Aorta (tissue), 5 donors: ENCODE data around the gene WASF3. TPM values are rescaled to one million over a fixed set of nuclear protein-coding genes. Genes with fewer than 3 reads are reported as not detected.
A peak's percentile ranks its signal among the peaks of the same experiment; 100 is the strongest.

Experiments
- ATAC-seq: fragments of 200-7000 bp; cut with Tn5 transposase; one replicate; pipeline ENCODE4 v1.9.1; 2022; ENCODE audit warnings: moderate library complexity; ENCODE audit not compliant: low FRiP score
- DNase-seq, 2 donors: peaks; one replicate each; pipeline ENCODE4 v3.0.0-alpha.2; 2020
- H3K27ac ChIP-seq, 2 donors: one replicate each; pipeline ENCODE4 v1.5.1; 2013; ENCODE audit warnings: low read length in 2 of 2, mild to moderate bottlenecking in 2 of 2, moderate library complexity in 2 of 2, control low read depth in 1 of 2, inconsistent platforms in 1 of 2, low read depth in 1 of 2
- H3K27me3 ChIP-seq, 2 donors: one replicate each; pipeline ENCODE4 v1.6.1; 2013; ENCODE audit warnings: control low read depth in 1 of 2, low read length in 1 of 2, mild to moderate bottlenecking in 1 of 2, moderate library complexity in 1 of 2; ENCODE audit not compliant: insufficient read depth in 2 of 2, control insufficient read depth in 1 of 2
- H3K36me3 ChIP-seq, 2 donors: one replicate each; pipeline ENCODE4 v1.6.1; 2013; ENCODE audit warnings: control low read depth in 1 of 2, low read length in 1 of 2, mild to moderate bottlenecking in 1 of 2; ENCODE audit not compliant: insufficient read depth in 2 of 2, control insufficient read depth in 1 of 2
- H3K4me1 ChIP-seq, 2 donors: one replicate each; pipeline ENCODE4 v1.6.1; 2013; ENCODE audit warnings: low read length in 2 of 2, control low read depth in 1 of 2, mild to moderate bottlenecking in 1 of 2, moderate library complexity in 1 of 2; ENCODE audit not compliant: insufficient read depth in 2 of 2, control insufficient read depth in 1 of 2
- H3K4me3 ChIP-seq, 2 donors: one replicate each; pipeline ENCODE4 v1.5.1; 2013; ENCODE audit warnings: low read length in 2 of 2, control low read depth in 1 of 2, mild to moderate bottlenecking in 1 of 2
- H3K9me3 ChIP-seq: one replicate; pipeline ENCODE4 v1.6.1; 2013; ENCODE audit warnings: mild to moderate bottlenecking, low read length; ENCODE audit not compliant: control insufficient read depth
- WGBS, 2 donors: extraction: QIAGEN DNeasy Blood & Tissue Kit; methylation state at CpG; one replicate each; pipeline ENCODE4 v1.1.7; 2013; 5-methylcytosine and 5-hydroxymethylcytosine counted together
- intact Hi-C, 2 donors: fragments of 100-400 bp; cut with DNase I; formaldehyde crosslinking; loops; one replicate each; pipeline versions ENCODE4 v1.14.2 to v1.15.0; 2022
- long read RNA-seq, 2 donors: library from polyadenylated mRNA; unstranded; transcript quantifications; one replicate each; pipeline ENCODE4 v2.0.0, GENCODE V29; 2020 to 2021
- polyA plus RNA-seq, 2 donors: library from polyadenylated mRNA; stranded (reverse); fragments of 200-250 nt; gene quantifications; one replicate each; pipeline ENCODE4 v1.2.3, GENCODE V29; 2013
- total RNA-seq, 2 donors: library from RNA; stranded (reverse); fragmentation: NEBNext Ultra II Directional; extraction: Animal tissue kit (Norgen Biotek cat#: 25700); gene quantifications; one replicate each; pipeline ENCODE4 v1.2.1, GENCODE V29; 2021
- donor health status: healthy with polysubstance abuse.
- donor health status: Bipolar disorder and iron deficiency.
- donor health status: DM: no; HTN: no; CAD: no.
- donor health status: DM: no; HTN: no; CAD: no.
- donor health status: DM: yes; HTN: yes; CAD: no.

WASF3 gene
- 10 to 100 TPM; 24.9 to 27.1 TPM for total RNA-seq
- 10 to 100 TPM in 1 of 2 donors, 1 to 10 TPM in 1; 5.4 to 10.3 TPM for polyA plus RNA-seq
- long read RNA-seq, donor 1, partial matches to known transcripts: 2 of 9 reads
- long read RNA-seq, donor 1, other reads (novel, unspliced or antisense): 7 of 9 reads
- long read RNA-seq, donor 2, partial matches to known transcripts: 11 of 13 reads
- long read RNA-seq, donor 2, other reads (novel, unspliced or antisense): 2 of 13 reads

GRCh38 chr13:26557393-26558073 lies at the start of gene WASF3:
Gene WASF3 (plus strand): TSS chr13:26557683. CDS start chr13:26642271, 84,588 bp downstream.
- intact Hi-C loops: no loop called here
- DNase-seq (peak; percentile 94 to 97), ATAC-seq (peak; percentile 97)
- no peaks in the 10 kb centered on the region for H3K9me3 ChIP-seq
- H3K27me3 ChIP-seq: no peaks in the 10 kb centered on the region
- no peaks in the 10 kb centered on the region for H3K4me1 ChIP-seq
- no peak within 1 kb of the TSS for H3K27ac ChIP-seq
- 0 to 2% methylated on average over 19 to 94 of the region's 94 CpGs for WGBS, 2 donors
- H3K4me3 ChIP-seq: peak within 1 kb of the TSS; percentile 67 to 78
- H3K36me3 ChIP-seq: no peaks in the 10 kb centered on the region

- no peak overlapping the region for H3K4me3 ChIP-seq
- 85 to 88% methylated on average over 4 of the region's 4 CpGs for WGBS, 2 donors
- H3K9me3 ChIP-seq: peaks cover 1% of the 10 kb centered on the region
- peak; percentile 90 for ATAC-seq
- intact Hi-C loops: no loop called here
- DNase-seq: peak; percentile 82 to 90
- no peaks in the 10 kb centered on the region for H3K27me3 ChIP-seq
- no peaks in the 10 kb centered on the region for H3K4me1 ChIP-seq
- no peak overlapping the region for H3K27ac ChIP-seq
- no peaks in the 10 kb centered on the region for H3K36me3 ChIP-seq
Observed at GRCh38 chr13:26508885-26509284, 48.6 kb upstream of the WASF3 start.

GRCh38 chr13:26509491-26509890 lies 48.0 kb upstream of the WASF3 start:
- H3K4me3 ChIP-seq: no peak overlapping the region
- 91 to 94% methylated on average over 10 of the region's 10 CpGs for WGBS, 2 donors
- no peaks in the 10 kb centered on the region for H3K27me3 ChIP-seq
- no peaks in the 10 kb centered on the region for H3K4me1 ChIP-seq
- H3K9me3 ChIP-seq: peaks cover 1% of the 10 kb centered on the region
- intact Hi-C loops: no loop called here
- DNase-seq: no peak
- no peak overlapping the region for H3K27ac ChIP-seq
- H3K36me3 ChIP-seq: no peaks in the 10 kb centered on the region
- no peak for ATAC-seq

- WGBS, 2 donors: 63 to 66% methylated on average over 6 of the region's 6 CpGs
- peaks cover 1% of the 10 kb centered on the region for H3K9me3 ChIP-seq
- no peaks in the 10 kb centered on the region for H3K4me1 ChIP-seq
- intact Hi-C loops: no loop called here
- no peak overlapping the region for H3K27ac ChIP-seq
- no peaks in the 10 kb centered on the region for H3K27me3 ChIP-seq
- H3K4me3 ChIP-seq: no peak overlapping the region
- DNase-seq (no peak), ATAC-seq (no peak)
- H3K36me3 ChIP-seq: no peaks in the 10 kb centered on the region
Observed at GRCh38 chr13:26513931-26514330, 43.6 kb upstream of the WASF3 start.

- Histone ChIP-seq H3K27ac (no peak overlapping the region), H3K27me3 (no peaks in the 10 kb centered on the region), H3K36me3 (no peaks in the 10 kb centered on the region), H3K4me3 (no peak overlapping the region), H3K4me1 (no peaks in the 10 kb centered on the region), H3K9me3 (peaks cover 1% of the 10 kb centered on the region)
- WGBS, 2 donors: 61 to 62% methylated on average over 4 of the region's 4 CpGs
- ATAC-seq: no peak
- no peak for DNase-seq
- intact Hi-C loops: no loop called here
Observed at GRCh38 chr13:26515721-26516120, 41.8 kb upstream of the WASF3 start.

- no peak for ATAC-seq
- intact Hi-C loops: no loop called here
- Histone ChIP-seq H3K4me1 (no peaks in the 10 kb centered on the region), H3K27me3 (no peaks in the 10 kb centered on the region), H3K4me3 (no peak overlapping the region), H3K36me3 (no peaks in the 10 kb centered on the region), H3K27ac (no peak overlapping the region), H3K9me3 (peaks cover 5% of the 10 kb centered on the region)
- WGBS, 2 donors: 82 to 83% methylated on average over 2 of the region's 2 CpGs
- DNase-seq: no peak
Observed at GRCh38 chr13:26517936-26518335, 39.5 kb upstream of the WASF3 start.

GRCh38 chr13:26518451-26518959 lies 39.0 kb upstream of the WASF3 start:
- no peaks in the 10 kb centered on the region for H3K4me1 ChIP-seq
- ATAC-seq (no peak), DNase-seq (no peak)
- H3K36me3 ChIP-seq: no peaks in the 10 kb centered on the region
- 13 to 19% methylated on average over 5 of the region's 5 CpGs for WGBS, 2 donors
- H3K4me3 ChIP-seq: no peak overlapping the region
- H3K9me3 ChIP-seq: peaks cover 5% of the 10 kb centered on the region
- H3K27me3 ChIP-seq: no peaks in the 10 kb centered on the region
- intact Hi-C loops: no loop called here
- no peak overlapping the region for H3K27ac ChIP-seq

GRCh38 chr13:26522571-26522970 lies 34.9 kb upstream of the WASF3 start:
- Histone ChIP-seq H3K4me1 (no peaks in the 10 kb centered on the region), H3K27ac (no peak overlapping the region), H3K36me3 (no peaks in the 10 kb centered on the region), H3K27me3 (no peaks in the 10 kb centered on the region), H3K4me3 (no peak overlapping the region), H3K9me3 (peaks cover 6% of the 10 kb centered on the region)
- 79 to 89% methylated on average over 5 of the region's 5 CpGs for WGBS, 2 donors
- intact Hi-C loops: no loop called here
- no peak for DNase-seq
- ATAC-seq: no peak

- H3K36me3 ChIP-seq: no peaks in the 10 kb centered on the region
- intact Hi-C loops: no loop called here
- H3K27ac ChIP-seq: no peak overlapping the region
- H3K9me3 ChIP-seq: peaks cover 6% of the 10 kb centered on the region
- no peak overlapping the region for H3K4me3 ChIP-seq
- 90 to 92% methylated on average over 6 of the region's 6 CpGs for WGBS, 2 donors
- DNase-seq: no peak
- H3K27me3 ChIP-seq: no peaks in the 10 kb centered on the region
- no peaks in the 10 kb centered on the region for H3K4me1 ChIP-seq
- ATAC-seq: no peak
Observed at GRCh38 chr13:26523007-26523406, 34.5 kb upstream of the WASF3 start.
